K562 (cell line): ENCODE results near the gene NCL. TPM values are rescaled to one million over a fixed set of nuclear protein-coding genes. Genes with fewer than 3 reads are reported as not detected.

Experiments used
- ATAC-seq: fragments of 200-7000 bp; cut with Tn5 transposase; 3 replicates; pipeline ENCODE4 v1.9.1; 2020; ENCODE audit warnings: moderate library complexity
- BruUV-seq: library from RNA; stranded (reverse); fragments of 400-500 nt; replicated peaks from 2 replicates; lab custom pipeline; 2021; lab: Mats Ljungman, UMichigan
- CTCF ChIA-PET: fragments of 300-600 bp; formaldehyde crosslinking; extraction: SDS; loops from one replicate; lab custom pipeline; 2021; ENCODE audit warnings: low intra/inter-chr PET ratio; lab: Yijun Ruan, JAX
- POLR2A ChIA-PET: fragments of 300-600, 350-650 bp; sonication (Branson Sonifier 250); formaldehyde crosslinking; extraction: SDS; loops from one replicate; lab custom pipeline; 2021; ENCODE audit warnings: antibody characterized with exemption, inconsistent platforms; lab: Yijun Ruan, JAX
- DNase-seq, 4 experiments: peaks; one replicate each; pipeline versions ENCODE4 v3.0.0 to v3.0.0-alpha.2; 2011 to 2018; ENCODE audit warnings: low spot score in 3 of 4, mixed read lengths in 3 of 4; ENCODE audit errors: extremely low read depth in 1 of 4
- FAIRE-seq: peaks from 2 replicates; lab custom pipeline; 2011; peaks lifted over from hg19 to GRCh38; lab: Jason Lieb, UNC
- H2AFZ ChIP-seq: 2 replicates; pipeline ENCODE4 v1.6.0; 2011; ENCODE audit warnings: low read depth, low read length, control low read depth, inconsistent platforms
- H3K27ac ChIP-seq: fragments of 200-600 bp; 3 replicates; pipeline ENCODE4 v1.8.0; 2011; ENCODE audit warnings: low read depth, mild to moderate bottlenecking, control low read depth, inconsistent platforms, low read length, moderate library complexity, mixed read lengths; ENCODE audit errors: extremely low read depth
- H3K27me3 ChIP-seq, 2 experiments: fragments of 300-600 bp in 1 of 2; 2 replicates in 1 of 2; 3 replicates in 1 of 2; pipeline versions ENCODE4 v1.6.0 to v1.8.0; 2011; ENCODE audit warnings: inconsistent platforms in 2 of 2, low read length in 2 of 2, mild to moderate bottlenecking in 1 of 2, mixed read lengths in 1 of 2, moderate library complexity in 1 of 2; ENCODE audit not compliant: control insufficient read depth in 2 of 2, insufficient read depth in 2 of 2
- H3K36me3 ChIP-seq: fragments of 300-600 bp; 3 replicates; pipeline ENCODE4 v1.8.0; 2011; ENCODE audit warnings: mild to moderate bottlenecking, low read length, inconsistent platforms; ENCODE audit not compliant: control insufficient read depth, insufficient read depth
- H3K4me1 ChIP-seq, 2 experiments: fragments of 200-600 bp in 1 of 2; replicated peaks in 1 of 2; 2 replicates in 1 of 2; 3 replicates in 1 of 2; pipeline versions ENCODE4 v1.5.1 to v1.8.0; 2011; ENCODE audit warnings: inconsistent platforms in 2 of 2, low read length in 2 of 2, mild to moderate bottlenecking in 1 of 2, mixed read lengths in 1 of 2, moderate library complexity in 1 of 2; ENCODE audit not compliant: control insufficient read depth in 2 of 2, insufficient read depth in 2 of 2
- H3K4me2 ChIP-seq: 2 replicates; pipeline ENCODE4 v1.6.1; 2011; ENCODE audit warnings: low read length, control low read depth, inconsistent platforms, mixed read lengths; ENCODE audit not compliant: insufficient read depth
- H3K4me3 ChIP-seq: fragments of 200-600 bp; sonication (generic), shearing (Covaris generic); 2 replicates; pipeline ENCODE4 v1.5.1; 2016; ENCODE audit warnings: control low read depth, inconsistent platforms
- H3K79me2 ChIP-seq: fragments of 200-600 bp; 3 replicates; pipeline ENCODE4 v1.8.0; 2011; ENCODE audit warnings: low read length, inconsistent platforms; ENCODE audit not compliant: control insufficient read depth, insufficient read depth
- H3K9ac ChIP-seq, 2 experiments: 2 replicates each; pipeline versions ENCODE4 v1.6.0 to v1.6.1; 2011; ENCODE audit warnings: low read depth in 2 of 2, low read length in 2 of 2, control low read depth in 1 of 2, inconsistent platforms in 1 of 2, mild to moderate bottlenecking in 1 of 2, mixed read lengths in 1 of 2; ENCODE audit not compliant: insufficient read depth in 1 of 2
- H3K9me1 ChIP-seq: one replicate; pipeline ENCODE4 v1.6.0; 2011; ENCODE audit warnings: inconsistent platforms, mild to moderate bottlenecking, low read length, moderate library complexity; ENCODE audit not compliant: control insufficient read depth, insufficient read depth
- H3K9me3 ChIP-seq: replicated peaks from 2 replicates; pipeline ENCODE4 v1.5.1; 2011; ENCODE audit warnings: low read depth, low read length, inconsistent platforms; ENCODE audit not compliant: control insufficient read depth, insufficient read depth
- H4K20me1 ChIP-seq: replicated peaks from 2 replicates; pipeline ENCODE4 v1.6.1; 2011; ENCODE audit warnings: low read length, inconsistent platforms, mixed read lengths; ENCODE audit not compliant: control insufficient read depth, insufficient read depth
- CAMTA2 ChIP-seq: fragments of 250-450 bp; sonication (Bioruptor Pico); conservative IDR thresholded peaks from 2 replicates; pipeline ENCODE4 v1.5.1; 2022
- CBX5 ChIP-seq: IDR thresholded peaks from 2 replicates; pipeline ENCODE4 v1.6.1; 2014; ENCODE audit warnings: low read depth, borderline replicate concordance
- CEBPB ChIP-seq: fragments of 450-650 bp; IDR thresholded peaks from 2 replicates; pipeline ENCODE4 v1.6.1; 2016; ENCODE audit warnings: missing genetic modification characterization, missing compliant biosample characterization
- CTBP1 ChIP-seq: fragments of 450-650 bp; IDR thresholded peaks from 2 replicates; pipeline ENCODE4 v1.6.1; 2016; ENCODE audit warnings: borderline replicate concordance
- HDAC3 ChIP-seq: fragments of 450-650 bp; IDR thresholded peaks from 2 replicates; pipeline ENCODE4 v1.6.1; 2018; ENCODE audit warnings: borderline replicate concordance, mild to moderate bottlenecking, moderate library complexity; ENCODE audit not compliant: partially characterized antibody
- NELFE ChIP-seq: IDR thresholded peaks from 2 replicates; pipeline ENCODE4 v1.6.1; 2011; ENCODE audit warnings: mild to moderate bottlenecking; ENCODE audit not compliant: insufficient read depth, insufficient read length
- OTX1 ChIP-seq: fragments of 450-650 bp; formaldehyde crosslinking; IDR thresholded peaks from 2 replicates; pipeline ENCODE4 v1.4.0; 2022; ENCODE audit warnings: mild to moderate bottlenecking
- PHB ChIP-seq: fragments of 250-450 bp; sonication (Bioruptor Pico); IDR thresholded peaks from 2 replicates; pipeline ENCODE4 v1.5.0; 2021
- RAD21 ChIP-seq, 2 experiments: fragments of 250-450 bp in 1 of 2; fragments of 450-650 bp in 1 of 2; sonication (Bioruptor Pico) in 1 of 2; formaldehyde crosslinking in 1 of 2; IDR thresholded peaks in 1 of 2; conservative IDR thresholded peaks in 1 of 2; 2 replicates each; pipeline versions ENCODE4 v1.4.0 to v1.8.0; 2020 to 2022; ENCODE audit warnings: mild to moderate bottlenecking in 2 of 2, moderate library complexity in 1 of 2
- SMARCA5 ChIP-seq: fragments of 450-650 bp; IDR thresholded peaks from 2 replicates; pipeline ENCODE4 v1.6.1; 2016
- SUPT5H ChIP-seq: fragments of 450-650 bp; IDR thresholded peaks from 2 replicates; pipeline ENCODE4 v1.6.1; 2016
- U2AF1 ChIP-seq: fragments of 200-400 bp; formaldehyde crosslinking; optimal IDR thresholded peaks from 2 replicates; pipeline ENCODE3; 2017; ENCODE audit warnings: mild to moderate bottlenecking, low read depth, low read length, moderate library complexity
- ZBTB7A ChIP-seq: IDR thresholded peaks from 2 replicates; pipeline ENCODE4 v1.6.1; 2011; ENCODE audit warnings: low read depth, mild to moderate bottlenecking, low read length, moderate library complexity, borderline replicate concordance; ENCODE audit not compliant: control insufficient read depth
- ZNF384 ChIP-seq: IDR thresholded peaks from 2 replicates; pipeline ENCODE4 v1.6.1; 2012; ENCODE audit warnings: low read depth, low read length, improper control_type of control experiment
- ZNF77 ChIP-seq: fragments of 250-450 bp; sonication (Bioruptor Pico); IDR thresholded peaks from 2 replicates; pipeline ENCODE4 v1.5.0; 2020
- in situ Hi-C: fragments of 300-500 bp; cut with MboI; formaldehyde crosslinking; loops from 4 replicates; pipeline ENCODE4 v1.15.0; 2018; ENCODE audit warnings: inconsistent platforms, mixed read lengths
- intact Hi-C: fragments of 100-400 bp; cut with micrococcal nuclease; formaldehyde crosslinking; loops from 2 replicates; pipeline ENCODE4 v1.14.2; 2022
- polyA plus RNA-seq, 8 experiments: library from polyadenylated mRNA; depleted of rRNA in 4 of 8; stranded (reverse) in 5 of 8; unstranded in 3 of 8; fragments of >200 nt; fragmentation: Nextera tagmentation in 2 of 8; fragmentation: Illumina TruSeq in 1 of 8; extraction: Ambion mirVana in 2 of 8; extraction: Trizol in 1 of 8; gene quantifications; 2 replicates each; pipeline versions ENCODE4 v1.2.1 to v1.2.3, GENCODE V29; 2011 to 2014; ENCODE audit warnings: inconsistent platforms in 1 of 8, missing spikeins in 1 of 8
- total RNA-seq, 7 experiments: library from RNA; depleted of rRNA in 6 of 7; stranded (reverse); fragments of >200 nt in 6 of 7; fragmentation: Illumina TruSeq in 2 of 7; extraction: Trizol in 2 of 7; gene quantifications; 2 replicates each; pipeline versions ENCODE4 v1.2.1 to v1.2.3, GENCODE V29; 2011 to 2021; ENCODE audit warnings: low replicate concordance in 1 of 7
- TF ChIP-seq, protein P1 (sequence below): sonication (generic); formaldehyde crosslinking; IDR thresholded peaks from 2 replicates; pipeline ENCODE4 v1.5.0; 2020; ENCODE audit warnings: missing genetic modification reagents
- TF ChIP-seq, protein P2 (sequence below): sonication (generic); formaldehyde crosslinking; IDR thresholded peaks from 2 replicates; pipeline ENCODE4 v1.8.0; 2022; ENCODE audit warnings: mild to moderate bottlenecking, missing genetic modification reagents
- TF ChIP-seq, protein P3 (sequence below): fragments of 450-650 bp; formaldehyde crosslinking; IDR thresholded peaks from 2 replicates; pipeline ENCODE4 v1.4.0; 2022; ENCODE audit warnings: missing genetic modification characterization

Gene NCL
- total and polyA plus RNA-seq, 9 of the 15 experiments (the other 6 are each of a cell fraction or from before 2014, with no cell fraction given), result 80.9 to 732 (median 361) TPM

DNA sequence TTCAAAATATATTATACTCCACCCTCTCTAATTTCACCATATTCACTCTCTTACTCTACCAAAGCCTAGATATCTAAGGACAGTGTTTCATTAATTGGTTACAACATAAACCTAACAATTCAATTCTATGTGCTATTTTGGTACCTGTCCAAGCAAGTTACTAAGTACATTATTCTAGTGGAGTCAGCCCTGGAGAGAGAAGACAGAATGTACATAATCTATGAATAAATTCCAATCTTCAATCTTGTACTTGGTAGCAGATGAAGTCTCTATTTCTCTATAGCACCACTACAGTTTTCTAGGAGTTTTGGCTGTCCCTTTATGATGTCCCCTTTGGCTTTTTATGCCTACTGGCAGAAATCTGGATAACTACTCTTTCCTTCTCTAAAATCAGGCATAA, 38.3 kb upstream of the NCL start:
- H3K27me3 ChIP-seq, result no peaks in the 10 kb centered on the region
- H3K4me2 ChIP-seq, result no peak overlapping the region
- ChIA-PET CTCF (no interaction called here), POLR2A (no interaction called here)
- H3K4me1 ChIP-seq, result no peaks in the 10 kb centered on the region
- DNase-seq, result no peak
- H3K4me3 ChIP-seq, result no peak overlapping the region
- 0 out of 3 replicates have a peak, but pooled peaks cover 5% of the 10 kb centered on the region for H3K36me3 ChIP-seq
- TF ChIP-seq CBX5, result no peak
- TF ChIP-seq HDAC3, result no peak
- TF ChIP-seq RAD21 (CRISPR knock-in tag; conservative IDR thresholded peaks at IDR 0.05 in 1 of 2, IDR thresholded peaks at IDR 0.05 in 1 of 2), result no peak
- TF ChIP-seq CTBP1, result no peak
- TF ChIP-seq, protein P1, sequence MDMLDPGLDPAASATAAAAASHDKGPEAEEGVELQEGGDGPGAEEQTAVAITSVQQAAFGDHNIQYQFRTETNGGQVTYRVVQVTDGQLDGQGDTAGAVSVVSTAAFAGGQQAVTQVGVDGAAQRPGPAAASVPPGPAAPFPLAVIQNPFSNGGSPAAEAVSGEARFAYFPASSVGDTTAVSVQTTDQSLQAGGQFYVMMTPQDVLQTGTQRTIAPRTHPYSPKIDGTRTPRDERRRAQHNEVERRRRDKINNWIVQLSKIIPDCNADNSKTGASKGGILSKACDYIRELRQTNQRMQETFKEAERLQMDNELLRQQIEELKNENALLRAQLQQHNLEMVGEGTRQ (CRISPR knock-in tag), result no peak
- no peak for TF ChIP-seq PHB
- TF ChIP-seq CAMTA2 (CRISPR knock-in tag), result no peak
- no peak for TF ChIP-seq U2AF1
- no peak for TF ChIP-seq CEBPB
- TF ChIP-seq SMARCA5, result no peak
- TF ChIP-seq ZNF77, result no peak
- no peak for TF ChIP-seq SUPT5H
- TF ChIP-seq OTX1 (CRISPR knock-in tag), result no peak
- TF ChIP-seq NELFE, result no peak
- TF ChIP-seq, protein P2, sequence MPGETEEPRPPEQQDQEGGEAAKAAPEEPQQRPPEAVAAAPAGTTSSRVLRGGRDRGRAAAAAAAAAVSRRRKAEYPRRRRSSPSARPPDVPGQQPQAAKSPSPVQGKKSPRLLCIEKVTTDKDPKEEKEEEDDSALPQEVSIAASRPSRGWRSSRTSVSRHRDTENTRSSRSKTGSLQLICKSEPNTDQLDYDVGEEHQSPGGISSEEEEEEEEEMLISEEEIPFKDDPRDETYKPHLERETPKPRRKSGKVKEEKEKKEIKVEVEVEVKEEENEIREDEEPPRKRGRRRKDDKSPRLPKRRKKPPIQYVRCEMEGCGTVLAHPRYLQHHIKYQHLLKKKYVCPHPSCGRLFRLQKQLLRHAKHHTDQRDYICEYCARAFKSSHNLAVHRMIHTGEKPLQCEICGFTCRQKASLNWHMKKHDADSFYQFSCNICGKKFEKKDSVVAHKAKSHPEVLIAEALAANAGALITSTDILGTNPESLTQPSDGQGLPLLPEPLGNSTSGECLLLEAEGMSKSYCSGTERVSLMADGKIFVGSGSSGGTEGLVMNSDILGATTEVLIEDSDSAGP (CRISPR knock-in tag), result no peak
- no peak for TF ChIP-seq ZBTB7A
- TF ChIP-seq, protein P3, sequence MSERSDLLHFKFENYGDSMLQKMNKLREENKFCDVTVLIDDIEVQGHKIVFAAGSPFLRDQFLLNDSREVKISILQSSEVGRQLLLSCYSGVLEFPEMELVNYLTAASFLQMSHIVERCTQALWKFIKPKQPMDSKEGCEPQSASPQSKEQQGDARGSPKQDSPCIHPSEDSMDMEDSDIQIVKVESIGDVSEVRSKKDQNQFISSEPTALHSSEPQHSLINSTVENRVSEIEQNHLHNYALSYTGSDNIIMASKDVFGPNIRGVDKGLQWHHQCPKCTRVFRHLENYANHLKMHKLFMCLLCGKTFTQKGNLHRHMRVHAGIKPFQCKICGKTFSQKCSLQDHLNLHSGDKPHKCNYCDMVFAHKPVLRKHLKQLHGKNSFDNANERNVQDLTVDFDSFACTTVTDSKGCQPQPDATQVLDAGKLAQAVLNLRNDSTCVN (CRISPR knock-in tag), result no peak
- TF ChIP-seq ZNF384, result no peak
- H4K20me1 ChIP-seq, result no peaks in the 10 kb centered on the region
- in situ Hi-C loops, result no loop called here
- no peaks in the 10 kb centered on the region for H3K9me1 ChIP-seq
- intact Hi-C loops, result no loop called here
- no peak overlapping the region for H3K9ac ChIP-seq
- H3K27ac ChIP-seq, result no peak overlapping the region
- BruUV-seq, result no TSS peak
- H3K79me2 ChIP-seq, result no peaks in the 10 kb centered on the region
- FAIRE-seq, result no peak
- no peaks in the 10 kb centered on the region for H3K9me3 ChIP-seq
- no peak for ATAC-seq
- H2AFZ ChIP-seq, result no peak overlapping the region
